ENCODE results near the gene MLH3. TPM values are rescaled to one million over a fixed set of nuclear protein-coding genes. Genes with fewer than 3 reads are reported as not detected.
A peak's percentile ranks its signal among the peaks of the same experiment; 100 is the strongest.

MLH3 gene
- total and polyA plus RNA-seq, 2 of the 13 experiments (the other 11 are each of a cell fraction or from before 2014, with no cell fraction given) = 14.4 to 24.8 TPM

- TF ChIP-seq, protein P1, sequence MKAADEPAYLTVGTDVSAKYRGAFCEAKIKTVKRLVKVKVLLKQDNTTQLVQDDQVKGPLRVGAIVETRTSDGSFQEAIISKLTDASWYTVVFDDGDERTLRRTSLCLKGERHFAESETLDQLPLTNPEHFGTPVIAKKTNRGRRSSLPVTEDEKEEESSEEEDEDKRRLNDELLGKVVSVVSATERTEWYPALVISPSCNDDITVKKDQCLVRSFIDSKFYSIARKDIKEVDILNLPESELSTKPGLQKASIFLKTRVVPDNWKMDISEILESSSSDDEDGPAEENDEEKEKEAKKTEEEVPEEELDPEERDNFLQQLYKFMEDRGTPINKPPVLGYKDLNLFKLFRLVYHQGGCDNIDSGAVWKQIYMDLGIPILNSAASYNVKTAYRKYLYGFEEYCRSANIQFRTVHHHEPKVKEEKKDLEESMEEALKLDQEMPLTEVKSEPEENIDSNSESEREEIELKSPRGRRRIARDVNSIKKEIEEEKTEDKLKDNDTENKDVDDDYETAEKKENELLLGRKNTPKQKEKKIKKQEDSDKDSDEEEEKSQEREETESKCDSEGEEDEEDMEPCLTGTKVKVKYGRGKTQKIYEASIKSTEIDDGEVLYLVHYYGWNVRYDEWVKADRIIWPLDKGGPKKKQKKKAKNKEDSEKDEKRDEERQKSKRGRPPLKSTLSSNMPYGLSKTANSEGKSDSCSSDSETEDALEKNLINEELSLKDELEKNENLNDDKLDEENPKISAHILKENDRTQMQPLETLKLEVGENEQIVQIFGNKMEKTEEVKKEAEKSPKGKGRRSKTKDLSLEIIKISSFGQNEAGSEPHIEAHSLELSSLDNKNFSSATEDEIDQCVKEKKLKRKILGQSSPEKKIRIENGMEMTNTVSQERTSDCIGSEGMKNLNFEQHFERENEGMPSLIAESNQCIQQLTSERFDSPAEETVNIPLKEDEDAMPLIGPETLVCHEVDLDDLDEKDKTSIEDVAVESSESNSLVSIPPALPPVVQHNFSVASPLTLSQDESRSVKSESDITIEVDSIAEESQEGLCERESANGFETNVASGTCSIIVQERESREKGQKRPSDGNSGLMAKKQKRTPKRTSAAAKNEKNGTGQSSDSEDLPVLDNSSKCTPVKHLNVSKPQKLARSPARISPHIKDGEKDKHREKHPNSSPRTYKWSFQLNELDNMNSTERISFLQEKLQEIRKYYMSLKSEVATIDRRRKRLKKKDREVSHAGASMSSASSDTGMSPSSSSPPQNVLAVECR (CRISPR knock-in tag; IDR thresholded peaks at IDR 0.05; ENCODE audit: borderline replicate concordance) = peak; percentile 89
- TF ChIP-seq ZNF747 (CRISPR knock-in tag; IDR thresholded peaks at IDR 0.05; ENCODE audit: borderline replicate concordance) = peak; percentile 93
- TF ChIP-seq, protein P2, sequence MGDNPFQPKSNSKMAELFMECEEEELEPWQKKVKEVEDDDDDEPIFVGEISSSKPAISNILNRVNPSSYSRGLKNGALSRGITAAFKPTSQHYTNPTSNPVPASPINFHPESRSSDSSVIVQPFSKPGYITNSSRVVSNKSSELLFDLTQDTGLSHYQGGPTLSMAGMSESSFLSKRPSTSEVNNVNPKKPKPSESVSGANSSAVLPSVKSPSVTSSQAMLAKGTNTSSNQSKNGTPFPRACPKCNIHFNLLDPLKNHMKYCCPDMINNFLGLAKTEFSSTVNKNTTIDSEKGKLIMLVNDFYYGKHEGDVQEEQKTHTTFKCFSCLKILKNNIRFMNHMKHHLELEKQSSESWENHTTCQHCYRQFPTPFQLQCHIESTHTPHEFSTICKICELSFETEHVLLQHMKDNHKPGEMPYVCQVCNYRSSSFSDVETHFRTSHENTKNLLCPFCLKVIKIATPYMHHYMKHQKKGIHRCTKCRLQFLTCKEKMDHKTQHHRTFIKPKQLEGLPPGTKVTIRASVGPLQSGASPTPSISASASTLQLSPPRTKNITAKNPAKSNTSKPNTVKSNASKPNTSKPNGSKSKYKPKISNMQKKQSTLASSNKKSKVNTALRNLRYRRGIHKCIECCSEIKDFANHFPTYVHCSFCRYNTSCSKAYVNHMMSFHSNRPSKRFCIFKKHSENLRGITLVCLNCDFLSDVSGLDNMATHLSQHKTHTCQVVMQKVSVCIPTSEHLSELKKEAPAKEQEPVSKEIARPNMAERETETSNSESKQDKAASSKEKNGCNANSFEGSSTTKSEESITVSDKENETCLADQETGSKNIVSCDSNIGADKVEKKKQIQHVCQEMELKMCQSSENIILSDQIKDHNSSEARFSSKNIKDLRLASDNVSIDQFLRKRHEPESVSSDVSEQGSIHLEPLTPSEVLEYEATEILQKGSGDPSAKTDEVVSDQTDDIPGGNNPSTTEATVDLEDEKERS (CRISPR knock-in tag; IDR thresholded peaks at IDR 0.05) = no peak
- TF ChIP-seq KMT2B (CRISPR knock-in tag; IDR thresholded peaks at IDR 0.05) = peak; percentile 58; the same call in 1 of the 2 replicates
- TF ChIP-seq PLRG1 (conservative IDR thresholded peaks at IDR 0.05) = no peak
- peak; percentile 29; the same call in 1 of the 2 replicates for TF ChIP-seq ZNF776 (CRISPR knock-in tag; IDR thresholded peaks at IDR 0.05)
- 0 out of 2 replicates have a peak, but pooled peaks have one; percentile 90 for TF ChIP-seq ISX (CRISPR knock-in tag; conservative IDR thresholded peaks at IDR 0.05)
- no peak for TF ChIP-seq ZNF530 (CRISPR knock-in tag; IDR thresholded peaks at IDR 0.05; ENCODE audit: low read depth)
- TF ChIP-seq CBX5 (CRISPR knock-in tag; IDR thresholded peaks at IDR 0.05; ENCODE audit: borderline replicate concordance) = no peak; the same call in 1 of the 2 replicates
- TF ChIP-seq ZNF335 (CRISPR knock-in tag; IDR thresholded peaks at IDR 0.05) = no peak
- TF ChIP-seq SYNCRIP (IDR thresholded peaks at IDR 0.05; ENCODE audit: insufficient read depth, low read depth, low read length) = no peak
- TF ChIP-seq SNRNP70 (IDR thresholded peaks at IDR 0.05; ENCODE audit: low read depth, low read length) = no peak
- no peak for TF ChIP-seq STAT5B (CRISPR knock-in tag; IDR thresholded peaks at IDR 0.05)
- TF ChIP-seq MIER2 (CRISPR knock-in tag; IDR thresholded peaks at IDR 0.05) = no peak
- peak; percentile 37; the same call in 1 of the 2 replicates for TF ChIP-seq ZNF451 (CRISPR knock-in tag; IDR thresholded peaks at IDR 0.05)
- TF ChIP-seq CEBPG (CRISPR knock-in tag; IDR thresholded peaks at IDR 0.05) = no peak
- TF ChIP-seq KLF6 (CRISPR knock-in tag; IDR thresholded peaks at IDR 0.05) = peak; percentile 80
- TF ChIP-seq AFF4 (CRISPR knock-in tag; IDR thresholded peaks at IDR 0.05) = no peak
- no peak for TF ChIP-seq JUNB (CRISPR knock-in tag; IDR thresholded peaks at IDR 0.05; ENCODE audit: borderline replicate concordance)
Observed at GRCh38 chr14:75069121-75069810, 18.0 kb upstream of the MLH3 start, which contains the start of gene ZC2HC1C (continued).

Measured in HepG2 (cell line).